ENCODE results near the gene UTP3. TPM values are rescaled to one million over a fixed set of nuclear protein-coding genes. Genes with fewer than 3 reads are reported as not detected.
A peak's percentile ranks its signal among the peaks of the same experiment; 100 is the strongest.
"Not testable (repeated sequence)": the region's sequence is repeated elsewhere in the genome, so short reads cannot be mapped to it uniquely, and the experiment has no call there.

UTP3 gene, protein sequence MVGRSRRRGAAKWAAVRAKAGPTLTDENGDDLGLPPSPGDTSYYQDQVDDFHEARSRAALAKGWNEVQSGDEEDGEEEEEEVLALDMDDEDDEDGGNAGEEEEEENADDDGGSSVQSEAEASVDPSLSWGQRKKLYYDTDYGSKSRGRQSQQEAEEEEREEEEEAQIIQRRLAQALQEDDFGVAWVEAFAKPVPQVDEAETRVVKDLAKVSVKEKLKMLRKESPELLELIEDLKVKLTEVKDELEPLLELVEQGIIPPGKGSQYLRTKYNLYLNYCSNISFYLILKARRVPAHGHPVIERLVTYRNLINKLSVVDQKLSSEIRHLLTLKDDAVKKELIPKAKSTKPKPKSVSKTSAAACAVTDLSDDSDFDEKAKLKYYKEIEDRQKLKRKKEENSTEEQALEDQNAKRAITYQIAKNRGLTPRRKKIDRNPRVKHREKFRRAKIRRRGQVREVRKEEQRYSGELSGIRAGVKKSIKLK
- total RNA-seq, result 10 to 100 TPM; 42.5 to 43.4 TPM
- 14.9 TPM for polyA plus RNA-seq

DNA sequence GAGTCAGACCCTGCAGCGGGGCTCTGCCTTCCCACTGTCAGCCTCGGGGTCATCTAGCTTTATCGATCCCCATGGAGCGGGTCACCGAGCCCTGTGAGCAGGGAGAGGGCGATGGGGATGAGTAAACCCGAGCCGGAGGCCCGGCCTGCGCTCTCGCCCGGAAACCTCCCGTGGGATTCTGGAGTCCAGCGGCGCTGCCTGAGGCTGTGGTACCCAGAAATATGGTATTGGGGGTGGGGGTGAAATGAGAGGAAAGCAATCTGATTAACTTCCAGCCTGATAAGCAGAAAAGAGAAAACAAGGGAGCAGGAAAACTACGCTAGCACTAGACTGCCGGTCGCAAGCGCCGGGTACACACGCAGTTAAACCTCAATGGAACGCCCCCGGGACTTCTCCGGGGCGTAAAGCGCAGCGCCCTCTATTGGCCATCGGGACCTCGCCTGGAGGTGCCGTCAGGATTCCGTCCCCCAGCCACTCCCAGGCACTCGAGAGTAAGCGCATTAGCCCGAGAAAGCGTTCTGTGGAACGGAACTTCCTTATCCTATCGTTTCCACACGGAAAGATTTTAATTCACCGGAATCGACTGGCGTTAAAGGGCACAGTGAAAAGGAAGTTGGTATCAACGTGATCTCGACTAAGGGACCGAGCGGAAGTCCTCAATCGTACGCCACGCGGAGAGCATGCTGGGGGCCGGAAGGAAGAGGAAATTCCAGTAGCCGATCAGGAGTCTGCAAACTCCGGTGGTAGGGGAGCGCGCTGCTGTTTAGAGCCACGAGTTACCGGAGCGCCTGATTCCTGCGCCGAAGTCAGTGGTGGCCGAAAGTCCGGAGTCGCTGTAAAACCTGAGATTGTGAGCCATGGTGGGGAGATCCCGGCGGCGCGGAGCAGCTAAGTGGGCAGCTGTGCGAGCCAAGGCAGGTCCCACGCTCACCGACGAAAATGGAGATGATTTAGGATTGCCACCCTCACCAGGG lies at the start of gene UTP3:
Gene UTP3 (plus strand): TSS at position 712 of the 974 bp plus-strand sequence. CDS start 146 bp downstream, at position 858.
- peak within 1 kb of the TSS; percentile 89 to 100 (median 98) for H3K27ac Mint-ChIP-seq
- H3K27me3 Mint-ChIP-seq, result no peaks in the 10 kb centered on the region
- peaks cover 37 to 57% (median 43%) of the 10 kb centered on the region in 3 donors for H3K4me1 Mint-ChIP-seq
- POLR2A ChIA-PET, result interaction anchor here (0.5 to 4.5 kb wide), 11 partner anchors 10 to 306 kb away, joined by 3 to 60 read pairs (median 4); partner anchors contain the start of genes GRSF1 and RUFY3
- Histone ChIP-seq H3K36me3 (ENCODE audit: insufficient read depth, low read length) (no peaks in the 10 kb centered on the region), H3K27ac (ENCODE audit: low read depth, low read length) (peak within 1 kb of the TSS; percentile 86), H3K4me3 (ENCODE audit: low read length) (peak within 1 kb of the TSS; percentile 92), H3K4me1 (ENCODE audit: insufficient read depth, low read length) (peaks cover 17% of the 10 kb centered on the region), H3K9me3 (ENCODE audit: low read length) (no peaks in the 10 kb centered on the region), H3K27me3 (ENCODE audit: insufficient read depth, low read length, poor library complexity, severe bottlenecking) (no peaks in the 10 kb centered on the region)
- peak; percentile 86 to 94 (median 92) for DNase-seq
- H3K4me3 Mint-ChIP-seq, result peak within 1 kb of the TSS; percentile 91 to 100 (median 96)
- peaks cover 0 to 28% (median 1%) of the 10 kb centered on the region in 3 donors for H3K36me3 Mint-ChIP-seq
- H3K9me3 Mint-ChIP-seq, result no peaks in the 10 kb centered on the region
- CTCF ChIA-PET, result interaction anchor here (0.8 to 7.8 kb wide), 15 partner anchors 9 to 317 kb away, joined by 3 to 72 read pairs (median 4); partner anchors contain the start of genes GRSF1 and MOB1B

DNA sequence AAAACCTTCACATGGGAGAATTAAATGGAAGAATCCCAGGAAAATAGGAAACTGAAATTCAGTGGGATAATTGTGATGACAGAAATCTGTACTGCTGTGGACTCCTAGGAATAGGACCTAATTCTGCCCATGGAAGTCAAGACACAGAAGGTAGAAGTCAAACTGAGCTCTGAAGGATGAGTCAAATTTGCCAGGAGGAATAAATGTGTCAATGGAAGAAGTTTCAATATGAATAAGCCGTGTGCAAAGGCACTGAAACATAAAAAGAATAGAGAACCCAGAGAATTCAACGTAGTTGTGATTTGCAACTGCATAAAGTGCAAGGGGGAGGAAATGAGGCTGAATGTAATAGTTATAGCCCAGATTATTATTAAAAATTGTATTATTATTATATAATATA lies 48.1 kb upstream of the UTP3 start:
- Mint-ChIP-seq H3K27ac (no peak overlapping the region), H3K27me3 (peaks cover 1 to 15% of the 10 kb centered on the region in 2 donors), H3K36me3 (no peaks in the 10 kb centered on the region), H3K9me3 (no peaks in the 10 kb centered on the region), H3K4me3 (no peak overlapping the region), H3K4me1 (no peaks in the 10 kb centered on the region)
- ChIA-PET POLR2A (no interaction called here), CTCF (interaction anchor here (0.9 kb wide), 1 partner anchor 12 kb away, joined by 3 read pairs; no protein-coding TSS in a partner anchor)
- Histone ChIP-seq H3K27ac (ENCODE audit: low read depth, low read length) (no peak overlapping the region), H3K36me3 (ENCODE audit: insufficient read depth, low read length) (no peaks in the 10 kb centered on the region), H3K4me1 (ENCODE audit: insufficient read depth, low read length) (no peaks in the 10 kb centered on the region), H3K27me3 (ENCODE audit: insufficient read depth, low read length, poor library complexity, severe bottlenecking) (no peaks in the 10 kb centered on the region), H3K4me3 (ENCODE audit: low read length) (no peak overlapping the region), H3K9me3 (ENCODE audit: low read length) (no peaks in the 10 kb centered on the region)
- DNase-seq, result no peak

DNA sequence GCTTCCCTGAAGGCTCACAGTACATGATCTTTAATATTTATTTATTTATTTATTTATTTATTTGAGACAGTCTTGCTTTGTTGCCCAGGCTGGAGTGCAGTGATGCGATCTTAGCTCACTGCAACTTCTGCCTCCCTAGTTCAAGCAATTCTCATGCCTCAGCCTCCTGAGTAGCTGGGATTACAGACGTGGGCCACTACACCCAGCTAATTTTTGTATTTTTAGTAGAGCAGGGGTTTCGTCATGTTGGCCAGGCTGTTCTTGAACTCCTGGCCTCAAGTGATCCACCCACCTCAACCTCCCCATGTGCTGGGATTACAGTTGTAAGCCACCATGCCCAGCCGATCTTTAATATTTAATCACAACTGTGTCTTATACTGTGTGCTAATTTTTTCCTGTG lies 37.6 kb upstream of the UTP3 start:
- H3K4me1 Mint-ChIP-seq; H3K27me3 Mint-ChIP-seq; H3K9me3 Mint-ChIP-seq; H3K36me3 Mint-ChIP-seq; H3K27ac Mint-ChIP-seq; H3K4me1 ChIP-seq (ENCODE audit: insufficient read depth, low read length); H3K36me3 ChIP-seq (ENCODE audit: insufficient read depth, low read length); DNase-seq; H3K27me3 ChIP-seq (ENCODE audit: insufficient read depth, low read length, poor library complexity, severe bottlenecking); H3K4me3 Mint-ChIP-seq; H3K4me3 ChIP-seq (ENCODE audit: low read length); H3K9me3 ChIP-seq (ENCODE audit: low read length); H3K27ac ChIP-seq (ENCODE audit: low read depth, low read length): not testable (repeated sequence)
- ChIA-PET CTCF (interaction anchor here (0.9 to 2.5 kb wide), 2 partner anchors 17 to 86 kb away, joined by 4 to 10 read pairs; no protein-coding TSS in a partner anchor), POLR2A (interaction anchor here (0.6 kb wide), 1 partner anchor 65 kb away, joined by 5 read pairs; no protein-coding TSS in a partner anchor)

DNA sequence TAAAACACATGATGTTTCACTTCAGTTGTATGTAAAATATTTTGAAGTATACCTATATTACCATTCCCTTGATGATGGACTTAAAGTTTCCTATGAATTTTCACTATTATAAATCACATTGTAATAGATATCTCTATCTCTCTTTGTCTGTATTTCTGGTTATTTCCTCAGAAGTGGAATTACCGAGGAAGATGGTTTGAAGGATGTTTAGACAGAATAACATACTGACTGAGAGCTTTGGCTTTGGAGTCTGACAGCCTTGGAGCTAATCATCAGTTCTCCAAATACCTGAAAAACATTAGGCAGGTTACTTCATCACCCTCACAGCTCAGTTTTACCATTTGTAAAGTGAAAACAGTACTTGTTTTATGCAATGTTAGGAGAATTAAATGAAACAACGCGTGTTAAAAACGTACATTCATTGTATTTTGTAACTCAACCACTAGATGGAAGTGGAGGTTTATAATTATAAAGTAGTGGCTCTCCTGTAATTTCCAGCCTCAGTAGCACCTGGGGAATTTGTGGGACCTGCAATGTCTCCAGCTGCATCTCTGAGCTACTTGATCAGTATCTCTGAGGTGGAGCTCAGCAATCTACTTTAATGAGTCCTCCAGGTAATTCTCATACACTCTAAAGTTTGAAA lies 36.3 kb upstream of the UTP3 start:
- no peaks in the 10 kb centered on the region for H3K9me3 ChIP-seq (ENCODE audit: low read length)
- no peaks in the 10 kb centered on the region for H3K27me3 ChIP-seq (ENCODE audit: insufficient read depth, low read length, poor library complexity, severe bottlenecking)
- H3K4me3 ChIP-seq (ENCODE audit: low read length), result no peak overlapping the region
- no peaks in the 10 kb centered on the region for H3K36me3 ChIP-seq (ENCODE audit: insufficient read depth, low read length)
- Mint-ChIP-seq H3K27me3 (peaks cover 0 to 9% of the 10 kb centered on the region in 2 donors), H3K27ac (no peak overlapping the region), H3K4me3 (no peak overlapping the region), H3K36me3 (no peaks in the 10 kb centered on the region), H3K9me3 (no peaks in the 10 kb centered on the region), H3K4me1 (peaks cover 0 to 5% (median 0%) of the 10 kb centered on the region in 3 donors)
- peak in 2 of 5 donors; percentile 24 to 37 for DNase-seq
- CTCF ChIA-PET, result interaction anchor here (0.7 to 2.5 kb wide), 13 partner anchors 12 to 530 kb away, joined by 3 to 13 read pairs (median 3); partner anchors contain the start of genes DCK and RUFY3
- H3K27ac ChIP-seq (ENCODE audit: low read depth, low read length), result no peak overlapping the region
- POLR2A ChIA-PET, result interaction anchor here (0.6 kb wide), 1 partner anchor 10 kb away, joined by 3 read pairs; no protein-coding TSS in a partner anchor
- no peaks in the 10 kb centered on the region for H3K4me1 ChIP-seq (ENCODE audit: insufficient read depth, low read length)

DNA sequence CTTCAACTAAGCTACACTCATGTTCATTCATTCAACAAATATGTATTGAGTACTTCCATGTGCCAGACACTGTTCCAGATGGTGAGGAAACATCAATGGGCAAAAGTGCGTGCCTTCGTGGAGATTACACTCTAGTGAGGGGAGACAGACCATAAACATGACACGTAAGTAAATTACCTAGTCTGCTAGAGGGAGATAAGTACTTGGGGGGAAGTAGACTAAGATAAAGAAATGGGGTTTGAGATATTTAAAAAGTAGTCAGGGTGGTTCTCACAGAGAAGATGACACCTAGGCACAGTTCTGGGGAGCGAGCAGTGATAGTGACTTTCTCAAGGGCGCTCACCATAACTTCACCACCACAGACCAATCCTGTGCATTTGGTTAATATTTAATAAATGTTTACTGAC lies 33.7 kb upstream of the UTP3 start:
- Mint-ChIP-seq H3K4me3 (no peak overlapping the region), H3K36me3 (no peaks in the 10 kb centered on the region), H3K9me3 (no peaks in the 10 kb centered on the region), H3K27me3 (peaks cover 0 to 5% of the 10 kb centered on the region in 2 donors), H3K4me1 (peaks cover 0 to 5% (median 0%) of the 10 kb centered on the region in 3 donors), H3K27ac (no peak overlapping the region)
- ChIA-PET CTCF (no interaction called here), POLR2A (no interaction called here)
- Histone ChIP-seq H3K4me1 (ENCODE audit: insufficient read depth, low read length) (no peaks in the 10 kb centered on the region), H3K9me3 (ENCODE audit: low read length) (no peaks in the 10 kb centered on the region), H3K36me3 (ENCODE audit: insufficient read depth, low read length) (no peaks in the 10 kb centered on the region), H3K27ac (ENCODE audit: low read depth, low read length) (no peak overlapping the region), H3K4me3 (ENCODE audit: low read length) (no peak overlapping the region), H3K27me3 (ENCODE audit: insufficient read depth, low read length, poor library complexity, severe bottlenecking) (no peaks in the 10 kb centered on the region)
- DNase-seq, result no peak

DNA sequence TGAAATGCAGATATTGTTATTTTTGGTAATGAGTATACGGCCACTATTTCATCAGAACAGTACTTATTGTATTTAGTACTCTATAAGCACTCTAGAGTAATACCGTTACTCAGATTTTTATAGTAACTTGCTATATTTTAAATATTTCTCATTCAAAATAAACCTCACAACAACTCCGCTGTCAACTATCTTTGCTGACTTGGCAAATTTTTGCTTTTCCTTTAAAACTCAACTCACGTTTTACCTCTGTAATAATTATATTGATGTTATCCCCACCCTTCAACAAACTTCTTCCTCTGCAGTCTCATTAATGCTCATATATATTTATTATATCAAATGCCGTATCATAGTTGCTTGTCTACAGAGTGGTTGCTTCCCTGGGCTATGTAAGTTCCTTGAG lies 31.0 kb upstream of the UTP3 start:
- no peaks in the 10 kb centered on the region for H3K4me1 Mint-ChIP-seq
- DNase-seq, result no peak
- H3K4me3 Mint-ChIP-seq, result no peak overlapping the region
- no peaks in the 10 kb centered on the region for H3K27me3 ChIP-seq (ENCODE audit: insufficient read depth, low read length, poor library complexity, severe bottlenecking)
- no peak overlapping the region for H3K4me3 ChIP-seq (ENCODE audit: low read length)
- ChIA-PET CTCF (interaction anchor here (1.3 kb wide), 1 partner anchor 9 kb away, joined by 4 read pairs; no protein-coding TSS in a partner anchor), POLR2A (no interaction called here)
- no peaks in the 10 kb centered on the region for H3K9me3 ChIP-seq (ENCODE audit: low read length)
- H3K9me3 Mint-ChIP-seq, result no peaks in the 10 kb centered on the region
- H3K36me3 Mint-ChIP-seq, result no peaks in the 10 kb centered on the region
- H3K27ac ChIP-seq (ENCODE audit: low read depth, low read length), result no peak overlapping the region
- H3K4me1 ChIP-seq (ENCODE audit: insufficient read depth, low read length), result no peaks in the 10 kb centered on the region
- H3K27me3 Mint-ChIP-seq, result no peaks in the 10 kb centered on the region
- no peaks in the 10 kb centered on the region for H3K36me3 ChIP-seq (ENCODE audit: insufficient read depth, low read length)
- H3K27ac Mint-ChIP-seq, result no peak overlapping the region

DNA sequence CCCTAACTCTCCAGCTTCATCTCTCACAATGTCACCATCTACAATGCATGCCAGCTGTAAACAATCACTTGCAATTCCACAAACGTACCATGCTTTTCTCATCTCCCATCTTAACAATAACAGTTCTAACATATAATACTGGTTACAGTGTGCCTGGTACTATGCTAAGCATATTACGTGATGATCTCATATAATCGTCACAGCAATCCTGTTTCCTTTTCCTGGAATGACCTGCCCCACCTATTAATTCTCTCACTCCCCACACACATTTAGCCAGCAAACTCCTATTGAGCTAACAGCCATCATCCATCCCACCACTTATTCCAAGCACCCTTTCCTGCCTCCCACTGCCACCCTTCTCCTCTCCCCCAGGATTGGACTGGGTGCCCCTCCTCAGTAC lies 29.9 kb upstream of the UTP3 start:
- H3K4me3 ChIP-seq (ENCODE audit: low read length), result no peak overlapping the region
- no peak for DNase-seq
- Mint-ChIP-seq H3K27ac (no peak overlapping the region), H3K9me3 (no peaks in the 10 kb centered on the region), H3K36me3 (no peaks in the 10 kb centered on the region), H3K4me1 (no peaks in the 10 kb centered on the region), H3K4me3 (no peak overlapping the region), H3K27me3 (no peaks in the 10 kb centered on the region)
- H3K9me3 ChIP-seq (ENCODE audit: low read length), result no peaks in the 10 kb centered on the region
- no peaks in the 10 kb centered on the region for H3K4me1 ChIP-seq (ENCODE audit: insufficient read depth, low read length)
- H3K27me3 ChIP-seq (ENCODE audit: insufficient read depth, low read length, poor library complexity, severe bottlenecking), result no peaks in the 10 kb centered on the region
- POLR2A ChIA-PET, result no interaction called here
- CTCF ChIA-PET, result no interaction called here
- H3K27ac ChIP-seq (ENCODE audit: low read depth, low read length), result no peak overlapping the region
- H3K36me3 ChIP-seq (ENCODE audit: insufficient read depth, low read length), result no peaks in the 10 kb centered on the region
